ENCODE measurements around the gene VTCN1. TPM values are rescaled to one million over a fixed set of nuclear protein-coding genes. Genes with fewer than 3 reads are reported as not detected.

Gene VTCN1
- polyA plus RNA-seq, 1 donor from 2014 or later, result 2.1 TPM

- no peaks in the 10 kb centered on the region for H3K9me2 ChIP-seq (ENCODE audit: insufficient read depth, low read length)
- no peaks in the 10 kb centered on the region for H3K36me3 ChIP-seq (ENCODE audit: insufficient read depth, low read length)
- no peak overlapping the region for H3K4me3 ChIP-seq (ENCODE audit: low read length)
- H2AFZ ChIP-seq (ENCODE audit: low read depth, low read length), result no peak overlapping the region
- no peak overlapping the region for H3K4me2 ChIP-seq (ENCODE audit: low read length)
- no peaks in the 10 kb centered on the region for H3K79me2 ChIP-seq (replicated peaks; ENCODE audit: insufficient read depth, low read length)
- TF ChIP-seq EZH2 (IDR thresholded peaks at IDR 0.05; ENCODE audit: borderline replicate concordance, insufficient read depth, low read length, poor library complexity, severe bottlenecking), result no peak
- no peak for TF ChIP-seq REST (IDR thresholded peaks at IDR 0.05; ENCODE audit: borderline replicate concordance)
- no peak for TF ChIP-seq CTCF (IDR thresholded peaks at IDR 0.05; ENCODE audit: poor library complexity, severe bottlenecking)
- TF ChIP-seq RAD21 (conservative IDR thresholded peaks at IDR 0.05), result no peak
- TF ChIP-seq EP300 (conservative IDR thresholded peaks at IDR 0.05; ENCODE audit: poor library complexity, severe bottlenecking), result no peak
- TF ChIP-seq POLR2AphosphoS5 (IDR thresholded peaks at IDR 0.05), result no peak
- no peaks in the 10 kb centered on the region for H3K27me3 ChIP-seq (ENCODE audit: insufficient read depth, low read depth, low read length)
- no peaks in the 10 kb centered on the region for H3F3A ChIP-seq (ENCODE audit: insufficient read depth, low read length, poor library complexity, severe bottlenecking)
- no peak overlapping the region for H3K9ac ChIP-seq (ENCODE audit: low read length)
- no peaks in the 10 kb centered on the region for H4K20me1 ChIP-seq (ENCODE audit: insufficient read depth)
- H3K9me3 ChIP-seq (ENCODE audit: low read length), result no peaks in the 10 kb centered on the region
- H3K27ac ChIP-seq (ENCODE audit: low read length), result no peak overlapping the region
These were observed 68.5 kb downstream of the VTCN1 start for GRCh38 chr1:117142200-117142599.

- no peak overlapping the region for H3K4me2 ChIP-seq (ENCODE audit: low read length)
- H3K9me2 ChIP-seq (ENCODE audit: insufficient read depth, low read length), result no peaks in the 10 kb centered on the region
- H3K9me3 ChIP-seq (ENCODE audit: low read length), result no peaks in the 10 kb centered on the region
- no peaks in the 10 kb centered on the region for H3K27me3 ChIP-seq (ENCODE audit: insufficient read depth, low read depth, low read length)
- no peak overlapping the region for H3K27ac ChIP-seq (ENCODE audit: low read length)
- no peaks in the 10 kb centered on the region for H3K79me2 ChIP-seq (replicated peaks; ENCODE audit: insufficient read depth, low read length)
- H3K9ac ChIP-seq (ENCODE audit: low read length), result no peak overlapping the region
- no peak overlapping the region for H3K4me3 ChIP-seq (ENCODE audit: low read length)
- TF ChIP-seq TAF1 (IDR thresholded peaks at IDR 0.05; ENCODE audit: low read depth) (no peak), SMC3 (conservative IDR thresholded peaks at IDR 0.05; ENCODE audit: poor library complexity) (no peak), CTCF (IDR thresholded peaks at IDR 0.05; ENCODE audit: poor library complexity, severe bottlenecking) (no peak), POLR2AphosphoS5 (IDR thresholded peaks at IDR 0.05) (no peak), RAD21 (conservative IDR thresholded peaks at IDR 0.05) (no peak), EP300 (conservative IDR thresholded peaks at IDR 0.05; ENCODE audit: poor library complexity, severe bottlenecking) (no peak), MXI1 (conservative IDR thresholded peaks at IDR 0.05; ENCODE audit: poor library complexity, severe bottlenecking) (no peak), REST (IDR thresholded peaks at IDR 0.05; ENCODE audit: borderline replicate concordance) (no peak), EZH2 (IDR thresholded peaks at IDR 0.05; ENCODE audit: borderline replicate concordance, insufficient read depth, low read length, poor library complexity, severe bottlenecking) (no peak)
- H3K36me3 ChIP-seq (ENCODE audit: insufficient read depth, low read length), result no peaks in the 10 kb centered on the region
- no peaks in the 10 kb centered on the region for H4K20me1 ChIP-seq (ENCODE audit: insufficient read depth)
- H3F3A ChIP-seq (ENCODE audit: insufficient read depth, low read length, poor library complexity, severe bottlenecking), result no peaks in the 10 kb centered on the region
- no peak overlapping the region for H2AFZ ChIP-seq (ENCODE audit: low read depth, low read length)
These were observed 72.2 kb downstream of the VTCN1 start for GRCh38 chr1:117138561-117138960.

Data from neural cell (in vitro differentiated cells).